A673 (cell line): Measurements from ENCODE around the gene WFDC6.

Source experiments
- EZH2 ChIP-seq: fragments of 200-600 bp; sonication (generic); IDR thresholded peaks from 2 replicates; pipeline ENCODE4 v1.6.1; 2017; ENCODE audit warnings: borderline replicate concordance, low read depth, mild to moderate bottlenecking, mixed read lengths, antibody characterized with exemption, low read length; ENCODE audit not compliant: poor library complexity, severe bottlenecking
- TF ChIP-seq, protein P1 (sequence below): fragments of 300-800, 200-600 bp; sonication (generic); conservative IDR thresholded peaks from 2 replicates; pipeline ENCODE4 v1.5.1; 2017; ENCODE audit warnings: low read depth, mild to moderate bottlenecking, antibody characterized with exemption, low read length, moderate library complexity, mixed read lengths

DNA sequence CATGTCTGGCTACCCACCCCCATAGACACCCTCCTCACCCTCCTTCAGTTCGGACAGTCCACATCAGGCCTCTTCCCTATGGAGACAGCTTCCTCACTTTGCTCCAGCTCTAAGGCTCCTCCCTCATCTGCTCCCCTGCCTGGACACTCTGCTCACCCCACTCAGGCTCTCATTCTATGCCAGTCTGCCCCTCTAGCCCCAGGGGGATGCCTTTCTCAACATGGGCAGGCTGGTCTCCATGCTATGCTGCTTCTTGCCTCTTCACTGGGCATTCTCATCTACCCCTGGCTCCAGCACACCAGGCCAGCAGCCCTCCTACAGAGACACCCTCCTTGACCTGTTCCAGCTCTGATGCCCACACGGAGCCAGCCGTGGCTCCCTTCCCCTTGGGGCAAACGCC, 39.9 kb upstream of the WFDC6 start, which contains the start of gene WFDC8:
- no peak for TF ChIP-seq EZH2
- TF ChIP-seq, protein P1, sequence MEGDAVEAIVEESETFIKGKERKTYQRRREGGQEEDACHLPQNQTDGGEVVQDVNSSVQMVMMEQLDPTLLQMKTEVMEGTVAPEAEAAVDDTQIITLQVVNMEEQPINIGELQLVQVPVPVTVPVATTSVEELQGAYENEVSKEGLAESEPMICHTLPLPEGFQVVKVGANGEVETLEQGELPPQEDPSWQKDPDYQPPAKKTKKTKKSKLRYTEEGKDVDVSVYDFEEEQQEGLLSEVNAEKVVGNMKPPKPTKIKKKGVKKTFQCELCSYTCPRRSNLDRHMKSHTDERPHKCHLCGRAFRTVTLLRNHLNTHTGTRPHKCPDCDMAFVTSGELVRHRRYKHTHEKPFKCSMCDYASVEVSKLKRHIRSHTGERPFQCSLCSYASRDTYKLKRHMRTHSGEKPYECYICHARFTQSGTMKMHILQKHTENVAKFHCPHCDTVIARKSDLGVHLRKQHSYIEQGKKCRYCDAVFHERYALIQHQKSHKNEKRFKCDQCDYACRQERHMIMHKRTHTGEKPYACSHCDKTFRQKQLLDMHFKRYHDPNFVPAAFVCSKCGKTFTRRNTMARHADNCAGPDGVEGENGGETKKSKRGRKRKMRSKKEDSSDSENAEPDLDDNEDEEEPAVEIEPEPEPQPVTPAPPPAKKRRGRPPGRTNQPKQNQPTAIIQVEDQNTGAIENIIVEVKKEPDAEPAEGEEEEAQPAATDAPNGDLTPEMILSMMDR, result no peak
